ENCODE measurements around the gene SLC39A7.

The SLC39A7 gene

GRCh38 chr6:33204415-33205190 lies 3.9 kb downstream of the SLC39A7 start, which contains the start of gene HSD17B8:
HSD17B8 (plus strand) TSS chr6:33204655; CDS start chr6:33204669, 14 bp downstream.
- H3K27me3 Mint-ChIP-seq (ENCODE audit: low read depth), result no peaks in the 10 kb centered on the region
- peak within 1 kb of the TSS; percentile 99 to 100 (median 100) for H3K4me3 Mint-ChIP-seq
- H3K4me1 Mint-ChIP-seq, result peaks cover 67% of the 10 kb centered on the region
- peak within 1 kb of the TSS; percentile 92 to 99 (median 97) for H3K27ac Mint-ChIP-seq
- TF ChIP-seq, protein P1, sequence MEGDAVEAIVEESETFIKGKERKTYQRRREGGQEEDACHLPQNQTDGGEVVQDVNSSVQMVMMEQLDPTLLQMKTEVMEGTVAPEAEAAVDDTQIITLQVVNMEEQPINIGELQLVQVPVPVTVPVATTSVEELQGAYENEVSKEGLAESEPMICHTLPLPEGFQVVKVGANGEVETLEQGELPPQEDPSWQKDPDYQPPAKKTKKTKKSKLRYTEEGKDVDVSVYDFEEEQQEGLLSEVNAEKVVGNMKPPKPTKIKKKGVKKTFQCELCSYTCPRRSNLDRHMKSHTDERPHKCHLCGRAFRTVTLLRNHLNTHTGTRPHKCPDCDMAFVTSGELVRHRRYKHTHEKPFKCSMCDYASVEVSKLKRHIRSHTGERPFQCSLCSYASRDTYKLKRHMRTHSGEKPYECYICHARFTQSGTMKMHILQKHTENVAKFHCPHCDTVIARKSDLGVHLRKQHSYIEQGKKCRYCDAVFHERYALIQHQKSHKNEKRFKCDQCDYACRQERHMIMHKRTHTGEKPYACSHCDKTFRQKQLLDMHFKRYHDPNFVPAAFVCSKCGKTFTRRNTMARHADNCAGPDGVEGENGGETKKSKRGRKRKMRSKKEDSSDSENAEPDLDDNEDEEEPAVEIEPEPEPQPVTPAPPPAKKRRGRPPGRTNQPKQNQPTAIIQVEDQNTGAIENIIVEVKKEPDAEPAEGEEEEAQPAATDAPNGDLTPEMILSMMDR (IDR thresholded peaks at IDR 0.05; ENCODE audit: unreplicated experiment in 3 of 3), result no peak
- H3K9me3 Mint-ChIP-seq, result no peaks in the 10 kb centered on the region
- peaks cover 38% of the 10 kb centered on the region for H3K36me3 Mint-ChIP-seq (ENCODE audit: low read depth)

DNA sequence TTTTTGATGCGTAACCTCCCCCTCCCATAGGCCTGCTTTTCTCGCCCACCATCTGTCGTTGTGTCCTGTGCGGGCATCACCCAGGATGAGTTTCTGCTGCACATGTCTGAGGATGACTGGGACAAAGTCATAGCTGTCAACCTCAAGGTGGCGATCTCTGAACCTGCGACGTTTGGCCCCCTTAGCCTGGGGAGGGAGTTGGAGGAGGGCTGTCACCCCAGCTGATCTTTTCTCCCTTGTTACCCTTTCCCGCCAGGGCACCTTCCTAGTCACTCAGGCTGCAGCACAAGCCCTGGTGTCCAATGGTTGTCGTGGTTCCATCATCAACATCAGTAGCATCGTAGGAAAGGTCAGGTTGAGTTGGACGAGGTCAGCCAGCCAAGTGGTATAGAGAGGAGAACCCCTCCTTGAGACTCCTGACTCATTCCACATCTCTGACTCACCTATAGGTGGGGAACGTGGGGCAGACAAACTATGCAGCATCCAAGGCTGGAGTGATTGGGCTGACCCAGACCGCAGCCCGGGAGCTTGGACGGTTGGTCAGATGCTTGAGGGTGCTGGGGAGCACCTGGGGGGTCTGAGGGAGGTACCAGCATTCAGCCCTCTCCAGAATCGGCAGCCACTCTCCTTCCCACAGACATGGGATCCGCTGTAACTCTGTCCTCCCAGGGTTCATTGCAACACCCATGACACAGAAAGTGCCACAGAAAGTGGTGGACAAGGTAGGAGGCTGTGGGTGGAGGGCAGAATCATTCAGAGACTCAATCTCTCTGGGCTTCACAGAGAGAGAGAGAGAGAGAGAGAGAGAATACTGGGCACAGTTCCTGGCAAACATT lies 4.7 kb downstream of the SLC39A7 start:
- H3K36me3 Mint-ChIP-seq (ENCODE audit: low read depth), result peaks cover 46% of the 10 kb centered on the region
- TF ChIP-seq, protein P1 (IDR thresholded peaks at IDR 0.05; ENCODE audit: unreplicated experiment in 3 of 3), result no peak
- no peaks in the 10 kb centered on the region for H3K9me3 Mint-ChIP-seq
- no peaks in the 10 kb centered on the region for H3K27me3 Mint-ChIP-seq (ENCODE audit: low read depth)
- H3K4me3 Mint-ChIP-seq, result peak overlapping the region; percentile 99 to 100 (median 100)
- peak overlapping the region; percentile 51 to 95 (median 81) for H3K27ac Mint-ChIP-seq
- H3K4me1 Mint-ChIP-seq, result peaks cover 68% of the 10 kb centered on the region

- Mint-ChIP-seq H3K4me1 (peaks cover 60% of the 10 kb centered on the region), H3K27me3 (ENCODE audit: low read depth) (no peaks in the 10 kb centered on the region), H3K27ac (peak overlapping the region; percentile 51 to 95 (median 81)), H3K9me3 (no peaks in the 10 kb centered on the region), H3K4me3 (peak overlapping the region; percentile 99 to 100 (median 100)), H3K36me3 (ENCODE audit: low read depth) (peaks cover 43% of the 10 kb centered on the region)
- TF ChIP-seq, protein P1 (IDR thresholded peaks at IDR 0.05; ENCODE audit: unreplicated experiment in 3 of 3), result no peak
These were observed 5.6 kb downstream of the SLC39A7 start for GRCh38 chr6:33206027-33206863.

- TF ChIP-seq, protein P1 (IDR thresholded peaks at IDR 0.05; ENCODE audit: unreplicated experiment in 3 of 3), result no peak
- peaks cover 55% of the 10 kb centered on the region for H3K4me1 Mint-ChIP-seq
- peak overlapping the region; percentile 92 to 97 (median 93) for H3K27ac Mint-ChIP-seq
- H3K36me3 Mint-ChIP-seq (ENCODE audit: low read depth), result peaks cover 39% of the 10 kb centered on the region
- no peaks in the 10 kb centered on the region for H3K9me3 Mint-ChIP-seq
- peak overlapping the region; percentile 99 to 100 (median 100) for H3K4me3 Mint-ChIP-seq
- no peaks in the 10 kb centered on the region for H3K27me3 Mint-ChIP-seq (ENCODE audit: low read depth)
These were observed 6.3 kb downstream of the SLC39A7 start for GRCh38 chr6:33206864-33207551.

- H3K4me3 Mint-ChIP-seq, result peak overlapping the region; percentile 94 to 99 (median 95)
These were observed 7.0 kb downstream of the SLC39A7 start for GRCh38 chr6:33207552-33208090.

More at GRCh38 chr6:33207552-33208090, 7.0 kb downstream of the SLC39A7 start:
- Mint-ChIP-seq H3K36me3 (ENCODE audit: low read depth) (peaks cover 37% of the 10 kb centered on the region), H3K9me3 (no peaks in the 10 kb centered on the region), H3K4me1 (peaks cover 55% of the 10 kb centered on the region), H3K27me3 (ENCODE audit: low read depth) (no peaks in the 10 kb centered on the region), H3K27ac (peak overlapping the region; percentile 92 to 97 (median 93))
- TF ChIP-seq, protein P1 (IDR thresholded peaks at IDR 0.05; ENCODE audit: unreplicated experiment in 3 of 3), result no peak
